Endodermal cell (in vitro differentiated cells): ENCODE results near the gene S100A16. TPM values are rescaled to one million over a fixed set of nuclear protein-coding genes. Genes with fewer than 3 reads are reported as not detected.

Experiments
- DNase-seq: peaks from one replicate; pipeline ENCODE4 v3.0.0-alpha.2; 2017
- H3K27ac ChIP-seq: 2 replicates; pipeline ENCODE4 v1.5.1; 2013; ENCODE audit warnings: mild to moderate bottlenecking, low read depth, low read length, moderate library complexity
- H3K27me3 ChIP-seq: 2 replicates; pipeline ENCODE4 v1.6.1; 2013; ENCODE audit warnings: mild to moderate bottlenecking, low read length, moderate library complexity; ENCODE audit not compliant: insufficient read depth, control insufficient read depth, poor library complexity, severe bottlenecking
- H3K36me3 ChIP-seq: 2 replicates; pipeline ENCODE4 v1.7.0; 2013; ENCODE audit warnings: mild to moderate bottlenecking, low read length, moderate library complexity; ENCODE audit not compliant: control insufficient read depth, insufficient read depth
- H3K4me1 ChIP-seq: one replicate; pipeline ENCODE4 v1.7.0; 2013; ENCODE audit warnings: low read length; ENCODE audit not compliant: control insufficient read depth, insufficient read depth
- H3K4me3 ChIP-seq: 2 replicates; pipeline ENCODE4 v1.5.1; 2013; ENCODE audit warnings: mild to moderate bottlenecking, low read length, moderate library complexity
- H3K9ac ChIP-seq: 2 replicates; pipeline ENCODE4 v1.6.1; 2013; ENCODE audit warnings: mild to moderate bottlenecking, low read length, moderate library complexity; ENCODE audit not compliant: poor library complexity, severe bottlenecking; ENCODE audit errors: extremely low read depth
- H3K9me3 ChIP-seq: 2 replicates; pipeline ENCODE4 v1.6.1; 2013; ENCODE audit warnings: mild to moderate bottlenecking, low read length, moderate library complexity; ENCODE audit not compliant: control insufficient read depth
- H3K27ac Mint-ChIP-seq: 2 replicates; pipeline ENCODE4 v1.8.0; 2020; ENCODE audit warnings: mixed read lengths
- H3K27me3 Mint-ChIP-seq: 2 replicates; pipeline ENCODE4 v1.8.0; 2021; ENCODE audit warnings: mild to moderate bottlenecking, mixed read lengths; ENCODE audit not compliant: insufficient read depth
- H3K36me3 Mint-ChIP-seq: 2 replicates; pipeline ENCODE4 v1.8.0; 2020; ENCODE audit warnings: low read depth, mixed read lengths
- H3K4me1 Mint-ChIP-seq: 2 replicates; pipeline ENCODE4 v1.8.0; 2020; ENCODE audit warnings: mixed read lengths
- H3K4me3 Mint-ChIP-seq: 2 replicates; pipeline ENCODE4 v1.8.0; 2020; ENCODE audit warnings: mild to moderate bottlenecking, moderate library complexity, mixed read lengths
- H3K9me3 Mint-ChIP-seq: 2 replicates; pipeline ENCODE4 v1.8.0; 2020; ENCODE audit warnings: mild to moderate bottlenecking, mixed read lengths
- CTCF ChIP-seq: fragments of 200-600 bp; sonication (generic); conservative IDR thresholded peaks from 2 replicates; pipeline ENCODE4 v1.5.0; 2021; ENCODE audit warnings: antibody characterized with exemption, mild to moderate bottlenecking
- WGBS, 2 experiments: methylation state at CpG; one replicate each; pipeline versions ENCODE4 v1.1.5 to v1.1.7; 2013; ENCODE audit warnings: missing lambda C conversion rate in 2 of 2, mixed read lengths in 1 of 2; ENCODE audit not compliant: insufficient coverage in 1 of 2, insufficient read length in 1 of 2; 5-methylcytosine and 5-hydroxymethylcytosine counted together
- total RNA-seq, 2 donors: library from RNA; stranded (reverse); fragmentation: NEBNext Ultra II Directional in 1 of 2; extraction: Animal tissue kit (Norgen Biotek cat#: 25700) in 1 of 2; gene quantifications; 2 replicates in 1 of 2; 3 replicates in 1 of 2; pipeline ENCODE4 v1.2.1, GENCODE V29; 2021

The S100A16 gene
- total RNA-seq, 2 donors from 2014 or later = 149 to 152 TPM

GRCh38 chr1:153616917-153617311 lies 4.0 kb upstream of the S100A16 start:
- H3K4me1 ChIP-seq = no peaks in the 10 kb centered on the region
- Mint-ChIP-seq H3K4me1 (peaks cover 35% of the 10 kb centered on the region), H3K36me3 (peaks cover 30% of the 10 kb centered on the region), H3K27ac (peak overlapping the region; percentile 92), H3K9me3 (no peaks in the 10 kb centered on the region), H3K27me3 (no peaks in the 10 kb centered on the region), H3K4me3 (no peak overlapping the region)
- no peak for TF ChIP-seq CTCF
- H3K9me3 ChIP-seq = no peaks in the 10 kb centered on the region
- H3K27me3 ChIP-seq = no peaks in the 10 kb centered on the region
- H3K9ac ChIP-seq = no peak overlapping the region
- no peak overlapping the region for H3K27ac ChIP-seq
- WGBS, 2 experiments = 82 to 100% methylated on average over 3 to 5 of the region's 5 CpGs
- H3K36me3 ChIP-seq = peaks cover 34% of the 10 kb centered on the region
- peak; percentile 56 for DNase-seq
- H3K4me3 ChIP-seq = no peak overlapping the region

DNA sequence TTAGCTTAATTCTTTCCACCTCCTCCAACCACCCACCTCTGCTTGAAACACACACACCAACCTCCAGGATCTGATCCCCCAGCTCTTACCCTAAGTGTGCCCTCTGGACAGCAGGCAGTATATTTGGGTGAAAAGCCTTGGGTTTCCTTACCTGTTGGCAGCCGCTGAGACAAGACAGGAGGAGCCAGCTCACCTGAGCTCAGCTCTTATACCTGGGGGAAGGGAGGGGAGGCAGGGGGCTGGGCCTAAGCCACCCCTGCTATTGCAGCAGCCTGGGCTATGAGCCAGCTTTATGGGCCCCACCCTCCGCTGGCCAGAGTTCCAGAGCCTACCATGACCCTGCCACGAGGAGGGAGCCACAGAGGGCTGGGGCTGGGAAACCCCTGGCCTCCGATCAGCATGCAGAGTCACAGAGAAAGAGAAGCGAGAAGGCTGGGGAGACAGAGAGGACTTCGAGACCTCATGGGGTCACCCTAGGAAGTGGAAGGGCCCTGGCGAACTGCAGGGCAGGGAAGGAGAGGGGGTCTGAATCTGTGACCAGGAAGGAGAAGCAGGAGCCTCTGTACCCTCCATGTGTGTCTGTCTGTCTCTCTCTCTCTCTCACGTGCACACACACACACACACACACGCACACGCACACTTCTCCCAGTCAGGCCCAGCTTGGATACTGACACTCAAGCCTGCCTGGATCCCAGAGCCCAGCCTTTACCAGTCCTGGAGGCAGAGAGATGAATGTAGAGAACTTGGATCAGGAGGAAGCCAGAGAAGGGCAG lies 3.4 kb upstream of the S100A16 start, which contains the start of gene S100A14:
Gene S100A14 (minus strand): TSS at position 182 of the 773 bp plus-strand sequence. CDS start 467 bp downstream, outside the sequence.
- no peaks in the 10 kb centered on the region for H3K4me1 ChIP-seq
- H3K36me3 Mint-ChIP-seq = peaks cover 28% of the 10 kb centered on the region
- H3K27me3 ChIP-seq = no peaks in the 10 kb centered on the region
- H3K27ac ChIP-seq = no peak within 1 kb of the TSS
- H3K4me3 ChIP-seq = no peak within 1 kb of the TSS
- no peaks in the 10 kb centered on the region for H3K27me3 Mint-ChIP-seq
- 88% methylated on average over 6 to 10 of the region's 10 CpGs for WGBS, 2 experiments
- peak within 1 kb of the TSS; percentile 49 for H3K4me3 Mint-ChIP-seq
- peak; percentile 68 for DNase-seq
- H3K27ac Mint-ChIP-seq = peak within 1 kb of the TSS; percentile 92
- H3K9ac ChIP-seq = no peak within 1 kb of the TSS
- H3K4me1 Mint-ChIP-seq = peaks cover 41% of the 10 kb centered on the region
- H3K36me3 ChIP-seq = peaks cover 29% of the 10 kb centered on the region
- no peak for TF ChIP-seq CTCF
- H3K9me3 Mint-ChIP-seq = no peaks in the 10 kb centered on the region
- H3K9me3 ChIP-seq = no peaks in the 10 kb centered on the region

DNA sequence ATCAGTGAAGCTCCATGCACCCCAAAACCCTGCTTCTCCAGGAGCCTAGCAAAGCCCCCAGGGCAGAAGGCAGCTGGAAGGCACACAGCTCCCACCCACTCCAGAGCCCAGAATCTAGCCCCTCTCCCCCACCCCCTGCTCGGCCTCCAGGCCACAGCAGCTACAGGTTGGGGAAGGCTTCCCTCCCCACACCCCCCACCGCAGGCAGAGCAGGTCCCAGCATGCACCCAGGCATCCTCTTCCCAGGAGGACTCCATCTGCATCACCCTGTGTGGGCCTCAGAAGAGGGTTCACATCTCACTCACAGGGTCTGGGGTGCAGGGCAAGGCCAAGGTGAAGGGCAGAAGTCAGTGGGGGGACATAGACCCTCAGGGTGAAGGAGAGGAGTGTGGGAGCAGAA lies 2.5 kb upstream of the S100A16 start:
- Histone ChIP-seq H3K36me3 (peaks cover 21% of the 10 kb centered on the region), H3K4me1 (peaks cover 1% of the 10 kb centered on the region), H3K9ac (no peak overlapping the region), H3K27me3 (no peaks in the 10 kb centered on the region), H3K9me3 (no peaks in the 10 kb centered on the region), H3K27ac (no peak overlapping the region), H3K4me3 (no peak overlapping the region)
- H3K4me3 Mint-ChIP-seq = peak overlapping the region; percentile 49
- no peaks in the 10 kb centered on the region for H3K9me3 Mint-ChIP-seq
- 100% methylated on average over 2 of the region's 2 CpGs; no CpG with 5 or more reads in 1 of the 2 experiments for WGBS, 2 experiments
- H3K36me3 Mint-ChIP-seq = peaks cover 24% of the 10 kb centered on the region
- peak overlapping the region; percentile 92 for H3K27ac Mint-ChIP-seq
- peaks cover 45% of the 10 kb centered on the region for H3K4me1 Mint-ChIP-seq
- no peaks in the 10 kb centered on the region for H3K27me3 Mint-ChIP-seq
- no peak for DNase-seq
- TF ChIP-seq CTCF = no peak
